Pulmonary artery endothelial cell (primary cell): ENCODE measurements around the gene ITGA5. TPM values are rescaled to one million over a fixed set of nuclear protein-coding genes. Genes with fewer than 3 reads are reported as not detected.

Experiments
- DNase-seq: peaks from one replicate; pipeline ENCODE4 v3.0.0-alpha.2; 2011; ENCODE audit warnings: low read depth, low spot score
- total RNA-seq: library from RNA; depleted of rRNA; stranded (reverse); fragments of >200 nt; gene quantifications from 2 replicates; pipeline ENCODE4 v1.2.3, GENCODE V29; 2014

The ITGA5 gene
- 848 and 1,153 TPM in 2 replicates for total RNA-seq

- DNase-seq: no peak
Measured at GRCh38 chr12:54419088-54419887, at the start of gene ITGA5. ITGA5 (minus strand) TSS chr12:54419266; CDS start chr12:54419198, 68 bp downstream.

GRCh38 chr12:54465857-54466523 lies 46.9 kb upstream of the ITGA5 start:
- no peak for DNase-seq

DNA sequence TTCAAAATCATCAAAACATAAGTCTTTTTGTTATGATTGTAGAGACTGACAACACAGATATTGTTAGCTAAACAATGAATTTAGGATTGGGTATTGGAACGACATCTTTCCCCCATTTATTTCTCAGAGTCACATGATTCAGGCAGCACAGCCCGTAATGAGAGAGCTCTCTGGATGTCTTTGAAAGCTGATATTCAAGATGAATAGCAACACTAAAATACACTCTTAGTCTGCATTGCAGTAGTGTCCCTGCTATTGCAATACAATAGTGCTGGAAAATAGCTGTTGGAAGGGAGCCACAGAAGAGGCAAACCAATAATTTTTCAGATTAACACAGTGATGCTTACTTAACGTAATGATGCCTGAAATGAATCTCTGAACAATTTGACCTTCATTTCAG lies 44.4 kb upstream of the ITGA5 start:
- DNase-seq: no peak

- DNase-seq: no peak
Measured at GRCh38 chr12:54463034-54463433, 44.0 kb upstream of the ITGA5 start.

DNA sequence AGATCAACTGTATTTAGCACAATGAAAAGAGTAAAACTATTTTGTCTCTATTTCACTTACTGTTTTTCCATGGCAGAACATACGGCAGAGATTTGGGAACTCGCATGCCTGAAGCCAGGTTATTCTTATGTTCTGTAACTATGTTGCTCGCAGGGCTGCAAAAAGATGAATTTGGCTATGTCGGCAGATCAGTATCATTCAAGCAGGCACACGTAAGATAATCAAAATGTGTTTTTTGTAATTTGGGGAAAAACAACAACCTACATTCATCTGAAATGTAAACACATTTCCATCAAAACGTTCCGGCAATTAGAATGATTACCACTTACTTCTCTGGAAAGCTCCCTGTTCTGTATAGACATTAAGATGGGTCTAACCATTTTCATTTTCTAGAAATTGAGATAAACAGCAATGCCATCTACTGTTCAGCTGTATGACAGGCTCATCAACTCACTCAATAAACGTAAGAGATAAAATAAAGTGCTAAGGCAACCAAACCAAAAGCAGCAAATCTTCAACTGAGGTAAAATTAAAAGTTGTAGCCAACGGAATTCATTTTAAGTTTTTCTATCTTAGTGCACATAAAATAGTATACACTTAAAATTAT lies 41.4 kb upstream of the ITGA5 start:
- DNase-seq: no peak

GRCh38 chr12:54459355-54459754 lies 40.3 kb upstream of the ITGA5 start:
- no peak for DNase-seq

- DNase-seq: no peak
Measured at GRCh38 chr12:54455760-54456469, 36.8 kb upstream of the ITGA5 start.

GRCh38 chr12:54452628-54453027 lies 33.6 kb upstream of the ITGA5 start:
- DNase-seq: no peak

DNA sequence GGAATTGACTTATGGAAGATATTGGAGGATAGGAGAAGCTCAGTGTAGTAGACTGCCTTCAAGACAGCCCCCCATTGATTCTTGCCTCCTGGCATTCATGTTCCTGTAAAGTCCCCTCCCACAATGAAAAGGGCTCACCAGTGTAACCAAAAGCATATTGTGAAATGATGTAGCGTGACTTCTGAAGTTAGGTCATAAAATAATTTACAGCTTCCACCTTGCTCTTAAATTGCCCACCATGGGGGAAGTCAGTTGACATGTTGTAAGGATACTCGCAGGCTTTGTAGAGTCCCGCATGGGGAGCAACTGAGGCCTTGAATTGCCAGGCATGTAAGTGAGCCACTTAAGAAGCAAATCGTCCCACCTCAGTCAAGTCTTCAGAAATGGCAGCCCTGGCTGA lies 29.3 kb upstream of the ITGA5 start:
- no peak for DNase-seq

- no peak for DNase-seq
Measured at GRCh38 chr12:54447917-54448316, 28.9 kb upstream of the ITGA5 start.

DNA sequence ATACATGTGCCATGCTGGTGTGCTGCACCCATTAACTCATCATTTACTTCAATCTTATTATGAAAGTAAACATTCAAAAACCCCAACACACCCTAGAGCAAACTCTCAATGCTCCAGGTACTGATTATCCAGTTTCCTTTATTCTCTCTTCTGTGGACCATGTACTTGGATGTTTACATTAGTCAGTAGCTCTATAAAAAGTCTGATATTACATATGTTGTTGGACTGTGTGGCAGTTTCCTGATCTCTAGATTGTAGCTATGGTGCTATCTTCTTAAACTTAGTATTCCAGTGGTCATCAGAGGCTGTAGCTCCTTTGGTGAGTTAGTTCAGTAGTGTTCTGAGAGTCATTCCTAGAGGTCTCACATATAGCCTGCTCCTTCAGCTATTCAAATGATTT lies 25.1 kb upstream of the ITGA5 start:
- DNase-seq: no peak

DNA sequence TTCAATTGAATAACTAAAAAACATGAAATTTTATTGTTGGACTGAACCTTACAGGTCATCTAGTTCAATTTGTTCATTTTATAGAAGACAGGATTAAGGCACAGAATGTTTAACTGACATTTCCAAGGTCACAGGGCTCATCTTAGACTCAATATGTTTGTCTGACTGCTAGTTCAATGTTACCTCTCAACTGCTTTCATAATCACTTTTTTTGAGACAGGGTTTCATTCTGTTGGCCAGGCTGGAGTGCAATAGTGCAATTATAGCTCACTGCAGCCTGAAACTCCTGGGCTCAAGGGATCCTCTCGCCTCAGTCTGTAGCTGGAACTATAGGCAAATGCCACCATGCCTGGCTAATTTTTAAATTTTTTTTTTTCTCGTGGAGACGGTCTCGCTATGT lies 24.4 kb upstream of the ITGA5 start:
- no peak for DNase-seq

DNA sequence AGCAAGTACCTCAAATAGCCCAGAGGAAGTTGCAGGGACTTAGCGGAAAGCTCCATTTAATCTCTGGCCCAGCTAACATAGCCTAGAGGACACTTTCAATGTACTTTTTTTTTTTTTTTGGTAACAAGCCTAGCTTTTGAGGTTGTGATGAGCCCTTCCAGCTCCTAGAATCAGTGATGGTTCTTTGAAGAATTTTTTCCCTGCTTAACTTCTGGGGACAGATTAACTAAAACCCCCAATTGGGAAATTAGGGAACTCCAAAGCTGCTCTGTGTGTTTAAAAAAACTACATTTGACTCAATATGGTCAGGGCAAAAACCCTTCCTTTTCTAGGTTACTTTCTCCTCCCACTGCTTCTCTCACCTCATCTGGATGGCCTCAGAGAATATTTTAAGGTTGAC lies 23.9 kb upstream of the ITGA5 start:
- DNase-seq: no peak

DNA sequence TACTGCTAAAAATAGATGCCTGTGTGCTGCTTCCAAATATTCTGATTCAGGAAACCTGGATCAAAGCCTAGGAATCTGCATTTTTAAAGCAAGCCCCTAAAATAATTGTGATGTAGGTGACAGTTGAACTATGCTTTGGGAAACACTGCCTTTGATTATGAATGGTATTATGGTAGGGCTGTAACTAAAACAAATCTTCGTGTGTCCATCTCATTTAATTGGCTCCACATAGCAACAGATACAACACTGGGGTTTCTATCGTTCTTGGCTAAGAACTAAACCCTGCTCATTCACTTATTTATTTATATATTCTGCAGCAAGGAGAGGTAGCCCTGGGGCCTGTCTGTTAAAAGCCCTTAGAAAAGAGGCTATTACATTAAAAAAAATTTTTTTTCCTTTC lies 23.0 kb upstream of the ITGA5 start:
- no peak for DNase-seq

GRCh38 chr12:54439521-54440255 lies 20.6 kb upstream of the ITGA5 start:
- DNase-seq: peak; percentile 46

DNA sequence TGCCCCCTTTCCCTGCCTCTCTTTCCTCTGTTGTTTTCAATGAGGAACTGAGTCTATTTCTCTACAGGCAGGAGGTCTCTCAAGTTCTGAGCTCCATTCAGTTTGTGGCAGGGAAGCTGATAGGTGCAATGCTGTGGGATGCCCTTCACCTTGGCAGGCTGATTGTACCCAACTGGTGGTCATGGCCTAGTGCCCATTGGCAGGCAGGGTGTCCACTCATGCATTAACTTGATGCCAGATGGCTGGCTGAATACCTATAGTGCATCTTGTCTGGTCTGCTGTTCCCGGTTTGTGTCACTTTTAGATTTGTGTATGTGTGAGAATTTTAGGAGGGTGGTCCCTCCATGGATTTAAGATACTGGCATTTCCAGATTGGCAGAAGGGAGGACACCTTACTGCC lies 20.0 kb upstream of the ITGA5 start:
- DNase-seq: no peak

- no peak for DNase-seq
Measured at GRCh38 chr12:54438517-54438916, 19.5 kb upstream of the ITGA5 start.

- no peak for DNase-seq
Measured at GRCh38 chr12:54437697-54438096, 18.6 kb upstream of the ITGA5 start.

- no peak for DNase-seq
Measured at GRCh38 chr12:54437243-54437642, 18.2 kb upstream of the ITGA5 start.

- DNase-seq: peak; percentile 52
Measured at GRCh38 chr12:54432815-54433164, 13.7 kb upstream of the ITGA5 start.
